Measurements from ENCODE around the gene CPA3. TPM values are rescaled to one million over a fixed set of nuclear protein-coding genes. Genes with fewer than 3 reads are reported as not detected.

The CPA3 gene
- total RNA-seq, 1 donor from 2014 or later, result not detected

DNA sequence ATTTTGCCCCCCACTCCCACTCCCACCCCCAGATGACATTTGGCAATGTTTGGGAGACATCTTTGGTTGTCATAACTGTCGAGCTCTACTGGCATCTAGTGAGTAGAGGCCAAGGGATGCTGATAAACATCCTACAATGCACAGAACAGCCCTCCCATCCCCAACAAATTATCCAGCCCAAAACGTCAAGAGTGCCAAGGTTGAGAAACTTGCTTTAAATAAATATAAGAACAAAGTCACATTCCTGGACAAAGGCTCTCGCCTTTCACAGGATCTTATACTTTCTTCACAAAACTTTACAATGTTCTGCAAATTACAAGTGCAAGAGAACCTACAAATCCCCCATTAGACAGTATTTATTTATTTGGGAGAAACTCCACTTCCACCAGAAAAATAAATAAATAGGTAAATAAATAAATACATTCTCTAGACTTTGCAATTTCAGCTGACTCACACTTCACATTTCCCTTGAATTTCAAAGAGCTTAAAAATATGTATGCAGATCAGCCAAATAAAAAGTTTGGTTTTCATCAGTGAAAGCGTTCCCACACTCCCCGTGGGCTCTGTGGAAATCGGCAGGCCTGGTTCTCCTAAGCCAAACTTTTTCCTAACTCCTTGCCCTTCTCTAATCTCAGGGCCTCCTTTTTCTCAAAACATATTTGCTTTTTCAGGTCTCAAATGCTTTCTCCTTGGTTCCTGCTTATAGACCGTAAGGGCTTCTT lies 12.7 kb upstream of the CPA3 start:
- no peak for DNase-seq (ENCODE audit: low spot score in 2 of 2, unreplicated experiment in 2 of 2)
- peaks cover 42% of the 10 kb centered on the region for H3K4me1 Mint-ChIP-seq
- H3K36me3 Mint-ChIP-seq, result no peaks in the 10 kb centered on the region
- H3K27ac Mint-ChIP-seq, result no peak overlapping the region
- H3K4me3 Mint-ChIP-seq, result no peak overlapping the region
- no peaks in the 10 kb centered on the region for H3K9me3 Mint-ChIP-seq
- H3K27me3 Mint-ChIP-seq (ENCODE audit: low read depth), result no peaks in the 10 kb centered on the region
- TF ChIP-seq, protein P1, sequence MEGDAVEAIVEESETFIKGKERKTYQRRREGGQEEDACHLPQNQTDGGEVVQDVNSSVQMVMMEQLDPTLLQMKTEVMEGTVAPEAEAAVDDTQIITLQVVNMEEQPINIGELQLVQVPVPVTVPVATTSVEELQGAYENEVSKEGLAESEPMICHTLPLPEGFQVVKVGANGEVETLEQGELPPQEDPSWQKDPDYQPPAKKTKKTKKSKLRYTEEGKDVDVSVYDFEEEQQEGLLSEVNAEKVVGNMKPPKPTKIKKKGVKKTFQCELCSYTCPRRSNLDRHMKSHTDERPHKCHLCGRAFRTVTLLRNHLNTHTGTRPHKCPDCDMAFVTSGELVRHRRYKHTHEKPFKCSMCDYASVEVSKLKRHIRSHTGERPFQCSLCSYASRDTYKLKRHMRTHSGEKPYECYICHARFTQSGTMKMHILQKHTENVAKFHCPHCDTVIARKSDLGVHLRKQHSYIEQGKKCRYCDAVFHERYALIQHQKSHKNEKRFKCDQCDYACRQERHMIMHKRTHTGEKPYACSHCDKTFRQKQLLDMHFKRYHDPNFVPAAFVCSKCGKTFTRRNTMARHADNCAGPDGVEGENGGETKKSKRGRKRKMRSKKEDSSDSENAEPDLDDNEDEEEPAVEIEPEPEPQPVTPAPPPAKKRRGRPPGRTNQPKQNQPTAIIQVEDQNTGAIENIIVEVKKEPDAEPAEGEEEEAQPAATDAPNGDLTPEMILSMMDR (IDR thresholded peaks at IDR 0.05; ENCODE audit: unreplicated experiment), result no peak

DNA sequence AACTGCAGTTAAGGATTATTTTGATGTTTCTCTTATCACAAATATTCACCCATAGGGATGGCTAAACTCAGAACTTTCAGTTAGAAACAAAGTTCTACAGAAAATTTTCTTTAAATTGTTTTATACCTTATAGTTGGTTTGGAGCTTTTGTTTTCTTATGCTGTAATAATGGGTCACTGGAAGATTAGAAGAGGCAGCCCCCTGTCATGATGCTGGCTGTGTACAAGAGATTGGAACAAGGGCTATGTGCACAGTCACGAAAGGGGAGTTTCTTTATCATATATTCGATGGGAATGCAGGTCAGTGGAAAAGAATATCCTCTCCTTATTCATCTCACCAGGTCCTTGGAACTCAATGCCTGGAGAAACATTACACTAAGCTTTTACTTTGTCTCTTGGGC lies 12.0 kb upstream of the CPA3 start:
- H3K27me3 Mint-ChIP-seq (ENCODE audit: low read depth), result no peaks in the 10 kb centered on the region
- H3K4me1 Mint-ChIP-seq, result peaks cover 42% of the 10 kb centered on the region
- TF ChIP-seq, protein P1 (IDR thresholded peaks at IDR 0.05; ENCODE audit: unreplicated experiment), result no peak
- no peak for DNase-seq (ENCODE audit: low spot score in 2 of 2, unreplicated experiment in 2 of 2)
- no peaks in the 10 kb centered on the region for H3K9me3 Mint-ChIP-seq
- no peak overlapping the region for H3K27ac Mint-ChIP-seq
- H3K4me3 Mint-ChIP-seq, result no peak overlapping the region
- no peaks in the 10 kb centered on the region for H3K36me3 Mint-ChIP-seq

DNA sequence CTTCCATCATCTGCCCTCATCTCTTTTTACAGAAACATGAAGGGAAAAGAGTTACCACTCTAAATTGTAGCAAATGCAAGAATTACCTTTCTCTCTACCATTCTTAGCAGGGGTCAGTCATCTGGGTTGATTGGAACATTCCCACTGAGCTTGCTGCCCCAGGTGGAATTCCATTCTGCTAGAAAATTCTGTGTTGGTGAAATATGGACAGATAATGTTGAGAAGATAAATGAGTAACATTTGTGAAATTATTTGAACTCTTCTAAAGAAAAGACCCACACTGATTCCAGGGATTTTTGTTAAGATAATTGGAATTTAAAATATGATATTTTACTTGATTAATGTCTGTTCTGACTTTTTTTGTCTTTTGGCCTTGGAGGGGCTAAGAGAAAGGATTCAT lies 11.0 kb upstream of the CPA3 start:
- H3K4me3 Mint-ChIP-seq, result no peak overlapping the region
- H3K27ac Mint-ChIP-seq, result peak overlapping the region; percentile 51
- DNase-seq (ENCODE audit: low spot score in 2 of 2, unreplicated experiment in 2 of 2), result no peak
- peaks cover 41% of the 10 kb centered on the region for H3K4me1 Mint-ChIP-seq
- TF ChIP-seq, protein P1 (IDR thresholded peaks at IDR 0.05; ENCODE audit: unreplicated experiment), result no peak
- no peaks in the 10 kb centered on the region for H3K36me3 Mint-ChIP-seq
- no peaks in the 10 kb centered on the region for H3K9me3 Mint-ChIP-seq
- H3K27me3 Mint-ChIP-seq (ENCODE audit: low read depth), result no peaks in the 10 kb centered on the region

DNA sequence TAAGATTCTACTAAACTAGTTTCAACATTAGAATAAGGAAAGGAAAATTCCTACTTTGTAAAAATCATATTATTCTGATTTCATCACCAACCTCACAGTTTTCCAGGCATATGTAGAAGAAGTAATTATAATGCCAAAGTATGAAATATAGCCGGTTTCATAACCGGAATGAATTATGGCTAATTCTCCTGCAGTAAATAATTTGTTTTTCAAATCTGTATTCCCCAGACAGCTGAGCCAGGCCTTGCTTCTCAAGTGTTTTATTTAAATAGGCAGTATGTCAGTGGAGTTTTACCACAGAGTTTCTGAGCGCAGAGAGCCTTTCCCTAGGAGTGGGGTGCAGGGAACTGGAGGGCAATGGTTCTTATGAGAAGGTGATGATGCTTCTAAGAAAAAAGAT lies 8.7 kb upstream of the CPA3 start:
- no peak for DNase-seq (ENCODE audit: low spot score in 2 of 2, unreplicated experiment in 2 of 2)
- TF ChIP-seq, protein P1 (IDR thresholded peaks at IDR 0.05; ENCODE audit: unreplicated experiment), result no peak
- H3K27ac Mint-ChIP-seq, result peak overlapping the region; percentile 44
- no peak overlapping the region for H3K4me3 Mint-ChIP-seq
- H3K4me1 Mint-ChIP-seq, result peaks cover 38% of the 10 kb centered on the region
- no peaks in the 10 kb centered on the region for H3K36me3 Mint-ChIP-seq
- no peaks in the 10 kb centered on the region for H3K9me3 Mint-ChIP-seq
- no peaks in the 10 kb centered on the region for H3K27me3 Mint-ChIP-seq (ENCODE audit: low read depth)

DNA sequence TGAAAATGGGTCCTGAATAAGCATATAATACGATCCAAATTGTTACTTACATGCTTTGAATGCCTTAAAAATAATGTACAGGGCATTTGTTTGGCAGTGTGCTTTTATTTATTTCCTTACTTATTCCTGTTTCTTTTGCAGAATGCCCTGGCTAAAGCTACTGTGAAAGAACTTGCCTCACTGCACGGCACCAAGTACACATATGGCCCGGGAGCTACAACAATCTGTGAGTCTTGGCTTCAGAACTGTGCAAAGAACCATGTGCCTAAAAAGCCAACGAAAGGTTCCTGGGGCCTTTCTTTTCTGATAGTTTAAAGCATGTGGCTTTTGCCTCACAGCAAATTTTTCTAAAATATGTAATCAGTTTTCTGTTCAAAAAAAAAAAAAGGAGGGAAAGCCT lies 7.8 kb upstream of the CPA3 start:
- Mint-ChIP-seq H3K27ac (no peak overlapping the region), H3K27me3 (ENCODE audit: low read depth) (peaks cover 5% of the 10 kb centered on the region), H3K36me3 (no peaks in the 10 kb centered on the region), H3K4me1 (peaks cover 36% of the 10 kb centered on the region), H3K4me3 (no peak overlapping the region), H3K9me3 (no peaks in the 10 kb centered on the region)
- DNase-seq (ENCODE audit: low spot score in 2 of 2, unreplicated experiment in 2 of 2), result no peak
- TF ChIP-seq, protein P1 (IDR thresholded peaks at IDR 0.05; ENCODE audit: unreplicated experiment), result no peak

Measured in mesothelial cell of epicardium (in vitro differentiated cells).